Raji (cell line): Measurements from ENCODE around the gene SPINK8.
"Not testable (repeated sequence)": the region's sequence is repeated elsewhere in the genome, so short reads cannot be mapped to it uniquely, and the experiment has no call there.

Experiments
- POLR2A ChIP-seq: IDR thresholded peaks from 2 replicates; pipeline ENCODE4 v1.6.1; 2011; ENCODE audit warnings: low read depth, low read length, control low read depth; ENCODE audit not compliant: insufficient read depth

The SPINK8 gene

GRCh38 chr3:48333346-48334245 lies at the start of gene SPINK8:
Gene SPINK8 (minus strand): TSS chr3:48333661. CDS start chr3:48328341, 5,320 bp downstream.
- not testable (repeated sequence) for TF ChIP-seq POLR2A

- TF ChIP-seq POLR2A = no peak
Measured at GRCh38 chr3:48372862-48373435, 39.5 kb upstream of the SPINK8 start.

GRCh38 chr3:48372377-48372770 lies 38.9 kb upstream of the SPINK8 start:
- TF ChIP-seq POLR2A = no peak

- TF ChIP-seq POLR2A = no peak
Measured at GRCh38 chr3:48371651-48372376, 38.4 kb upstream of the SPINK8 start, which contains the start of gene FBXW12. Gene FBXW12 (plus strand): TSS chr3:48372219. CDS start chr3:48372768, 549 bp downstream.

- no peak for TF ChIP-seq POLR2A
Measured at GRCh38 chr3:48370333-48370713, 36.9 kb upstream of the SPINK8 start.

GRCh38 chr3:48369693-48370332 lies 36.4 kb upstream of the SPINK8 start:
- TF ChIP-seq POLR2A = no peak

- TF ChIP-seq POLR2A = no peak
Measured at GRCh38 chr3:48367201-48367600, 33.7 kb upstream of the SPINK8 start.

GRCh38 chr3:48364840-48365239 lies 31.4 kb upstream of the SPINK8 start:
- no peak for TF ChIP-seq POLR2A

GRCh38 chr3:48361928-48362327 lies 28.5 kb upstream of the SPINK8 start:
- TF ChIP-seq POLR2A = no peak

- no peak for TF ChIP-seq POLR2A
Measured at GRCh38 chr3:48356419-48356818, 23.0 kb upstream of the SPINK8 start.

- no peak for TF ChIP-seq POLR2A
Measured at GRCh38 chr3:48353987-48354386, 20.5 kb upstream of the SPINK8 start.

GRCh38 chr3:48352546-48352945 lies 19.1 kb upstream of the SPINK8 start:
- no peak for TF ChIP-seq POLR2A

- TF ChIP-seq POLR2A = no peak
Measured at GRCh38 chr3:48347500-48347899, 14.0 kb upstream of the SPINK8 start.

- TF ChIP-seq POLR2A = no peak
Measured at GRCh38 chr3:48345946-48346572, 12.6 kb upstream of the SPINK8 start.
